NCI-H1930 (cell line): ENCODE results near the gene LILRB3.
A peak's percentile ranks its signal among the peaks of the same experiment; 100 is the strongest.
"Not testable (repeated sequence)": the region's sequence is repeated elsewhere in the genome, so short reads cannot be mapped to it uniquely, and the experiment has no call there.

Experiments
- DNase-seq, 2 experiments: peaks; one replicate each; lab custom pipeline; 2025; lab: John Stamatoyannopoulos, UW

The LILRB3 gene

GRCh38 chr19:54189735-54190502, 32.9 kb downstream of the LILRB3 start:
- peak; percentile 100 for DNase-seq

GRCh38 chr19:54189145-54189734, 33.6 kb downstream of the LILRB3 start, which contains the start of gene MBOAT7:
Gene MBOAT7, minus strand, starts transcription at chr19:54189580. Its CDS starts 1,072 bp downstream, at chr19:54188508.
- DNase-seq: peak; percentile 88 to 90

DNA sequence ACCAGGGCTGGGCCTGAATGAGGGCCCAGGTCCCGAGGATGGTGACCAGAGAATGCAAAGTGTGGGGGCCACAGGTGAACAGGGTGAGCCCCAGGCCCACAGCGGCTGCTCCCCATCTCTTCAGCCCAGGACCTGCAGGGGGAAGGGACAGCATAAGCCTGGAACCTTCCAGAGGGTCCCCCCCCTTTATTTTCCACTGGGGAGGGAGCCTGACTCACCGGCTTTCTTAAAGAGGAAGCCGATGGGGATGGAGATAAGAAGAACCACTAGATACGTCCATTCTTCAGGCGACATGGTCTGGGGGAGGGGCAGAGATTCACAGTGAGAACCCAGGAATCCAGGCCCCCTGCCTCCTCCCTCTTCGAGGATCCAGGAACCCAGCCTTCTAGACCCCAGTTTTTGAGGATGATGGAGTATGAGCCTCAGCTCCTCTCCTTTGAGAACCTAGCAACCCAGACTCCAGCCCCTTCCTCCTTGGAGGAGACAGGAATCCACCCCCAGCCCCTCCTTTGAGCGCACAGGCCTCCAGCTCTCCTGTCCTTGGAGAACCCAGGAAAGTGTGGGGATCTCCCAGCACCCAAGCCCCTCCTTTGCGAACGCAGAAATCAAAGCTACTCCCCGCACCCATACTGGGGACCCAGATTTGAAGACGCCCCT, 34.5 kb downstream of the LILRB3 start:
- no peak for DNase-seq

DNA sequence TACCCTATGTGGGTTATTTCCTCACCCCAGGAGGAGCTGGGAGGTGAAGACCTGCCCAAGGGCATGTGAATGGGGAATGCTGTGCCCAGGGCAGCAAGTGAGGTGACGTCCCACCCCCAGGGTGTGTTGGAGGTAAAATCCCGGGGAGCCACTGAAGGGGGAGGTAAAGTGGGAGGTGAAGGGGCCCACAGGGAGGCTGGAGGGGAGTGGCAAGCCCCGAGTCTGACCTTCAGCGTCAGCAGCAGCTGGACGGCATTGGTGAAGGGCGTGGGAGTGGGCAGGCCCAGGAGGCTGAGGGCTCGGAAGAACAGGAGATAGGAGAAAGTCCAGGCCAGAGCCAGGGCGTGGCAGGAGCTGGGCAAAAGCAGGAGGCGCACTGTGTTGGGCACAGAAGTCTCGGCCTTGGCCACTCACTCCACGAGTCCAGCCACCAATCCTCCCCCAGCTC, 35.8 kb downstream of the LILRB3 start:
- DNase-seq: no peak

DNA sequence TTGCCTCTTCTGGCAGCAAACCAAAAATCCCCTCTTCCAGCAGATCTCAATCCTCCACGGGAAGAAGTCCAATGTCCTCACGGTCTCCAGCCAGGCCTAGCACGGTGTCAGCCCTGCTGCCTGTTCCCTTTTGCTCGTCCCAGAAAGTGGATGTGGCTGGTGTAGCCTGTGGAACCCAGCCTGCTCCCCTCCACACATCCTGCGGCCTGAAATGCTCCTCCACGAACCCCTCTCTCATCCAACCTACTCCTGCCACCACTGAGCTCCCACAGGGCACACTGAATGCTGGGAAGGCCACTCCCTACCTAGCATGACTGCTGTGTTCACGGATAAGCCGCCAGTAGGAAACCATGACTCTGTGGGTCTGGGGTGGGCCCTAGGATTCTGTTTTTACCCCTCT, 36.5 kb downstream of the LILRB3 start:
- no peak for DNase-seq

- DNase-seq: no peak
These were observed 39.4 kb downstream of the LILRB3 start for GRCh38 chr19:54183431-54183830.

DNA sequence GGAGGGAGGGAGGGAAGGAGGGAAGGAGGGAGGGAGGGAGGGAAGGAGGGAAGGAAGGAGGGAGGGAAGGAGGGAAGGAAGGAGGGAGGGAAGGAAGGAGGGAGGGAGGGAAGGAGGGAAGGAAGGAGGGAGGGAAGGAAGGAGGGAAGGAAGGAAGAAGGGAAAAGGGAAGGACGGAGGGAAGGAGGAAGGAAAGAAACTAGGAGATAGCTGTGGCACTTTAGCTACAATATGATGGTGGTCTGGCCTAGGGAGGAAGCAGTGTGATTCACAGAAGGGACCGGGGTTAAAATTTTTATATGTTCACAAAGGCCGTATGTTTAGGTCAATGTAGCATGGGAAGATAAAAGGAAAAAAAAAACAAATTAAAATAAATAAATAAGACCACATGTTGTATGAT, 40.9 kb downstream of the LILRB3 start:
- not testable (repeated sequence) for DNase-seq

GRCh38 chr19:54180691-54181091, 42.1 kb downstream of the LILRB3 start:
- no peak for DNase-seq

DNA sequence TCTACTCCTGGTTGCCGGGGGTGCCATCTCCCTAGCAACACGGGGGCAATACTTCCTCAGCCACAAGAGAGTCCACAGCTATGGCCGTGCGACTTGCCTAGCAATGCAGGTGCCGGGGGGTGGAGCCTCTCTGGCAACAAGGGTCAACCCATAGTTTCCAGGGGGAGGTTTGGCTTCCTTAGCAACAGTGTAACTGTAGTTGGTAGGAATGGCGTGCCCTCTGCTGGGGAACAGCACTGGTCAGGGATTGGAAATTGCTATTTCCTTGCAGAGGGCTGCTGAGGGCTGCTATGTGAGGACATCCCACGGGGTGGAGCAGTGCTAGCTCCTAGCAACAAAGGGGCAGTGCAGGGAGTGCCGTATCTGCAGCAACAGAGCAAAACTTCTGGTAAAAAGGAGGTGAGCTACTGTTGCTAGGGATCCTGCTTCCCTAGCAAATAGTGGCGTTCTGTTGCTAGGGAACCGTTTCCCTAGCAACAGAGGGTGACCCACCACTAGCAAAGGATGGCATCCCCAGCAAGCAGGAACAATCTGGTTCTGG, 42.8 kb downstream of the LILRB3 start:
- peak; percentile 54 to 71 for DNase-seq

GRCh38 chr19:54179262-54179852, 43.5 kb downstream of the LILRB3 start:
- no peak for DNase-seq

GRCh38 chr19:54178581-54179261, 44.1 kb downstream of the LILRB3 start:
- DNase-seq: peak; percentile 33 to 58

DNA sequence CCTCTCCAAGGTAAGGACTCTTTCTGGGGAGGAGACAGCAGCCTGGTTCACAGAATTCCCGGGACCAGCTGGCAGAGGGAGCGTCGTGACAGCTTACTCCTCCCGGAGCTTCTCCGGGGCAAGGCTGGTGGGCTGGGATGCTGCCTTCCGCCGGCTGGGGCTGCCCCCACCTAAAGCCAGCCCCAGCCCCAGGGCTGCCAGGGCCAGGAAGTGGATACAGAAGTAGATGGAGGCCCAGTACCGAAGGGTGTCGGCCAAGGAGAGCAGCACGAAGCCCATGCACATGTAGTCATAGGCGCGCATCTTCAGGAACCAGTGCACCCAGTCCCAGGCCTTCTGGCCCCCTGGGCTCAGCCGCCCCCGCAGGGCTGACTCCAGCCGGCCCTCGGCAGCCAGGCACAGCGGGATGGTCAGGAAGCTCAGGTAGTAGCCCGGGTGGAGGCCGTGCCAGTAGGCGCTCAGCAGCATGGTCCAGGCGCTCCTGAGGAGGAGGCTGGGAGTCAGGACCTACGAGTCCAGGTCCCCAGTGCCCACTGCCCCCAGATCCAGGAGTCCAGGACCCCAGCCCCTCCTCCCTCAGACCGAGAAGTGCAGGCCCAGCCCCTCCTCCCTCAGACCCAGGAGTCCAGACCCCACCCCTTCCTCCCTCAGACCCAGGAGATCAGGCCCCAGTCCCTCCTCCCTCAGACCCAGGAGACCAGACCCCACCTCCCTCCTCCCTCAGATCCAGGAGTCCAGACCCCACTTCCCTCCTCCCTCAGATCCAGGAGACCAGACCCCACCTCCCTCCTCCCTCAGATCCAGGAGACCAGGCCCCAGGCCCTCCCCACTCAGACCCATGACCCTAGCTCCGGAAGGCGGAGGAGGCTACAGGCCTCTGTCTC, 48.6 kb downstream of the LILRB3 start:
- DNase-seq: no peak

DNA sequence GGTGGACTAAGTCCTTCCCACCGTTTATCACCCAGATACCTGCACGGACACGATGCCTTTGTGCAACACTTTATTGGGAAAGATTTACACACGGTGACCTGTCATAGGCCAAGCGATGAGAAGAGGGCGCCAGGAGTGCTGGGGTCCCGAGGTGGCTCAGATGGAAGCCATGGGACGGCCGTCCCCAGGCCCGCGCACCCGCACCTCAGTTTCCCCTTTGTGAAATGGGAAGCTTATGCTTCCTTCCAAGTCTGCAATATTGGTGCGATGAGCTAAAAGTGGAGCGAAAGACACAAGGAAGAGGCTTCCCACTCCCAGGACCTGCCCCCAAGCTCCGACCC, 49.5 kb downstream of the LILRB3 start:
- no peak for DNase-seq

- peak; percentile 41 to 58 for DNase-seq
These were observed 50.1 kb downstream of the LILRB3 start, which contains the start of gene TMC4 for GRCh38 chr19:54172471-54173358. Gene TMC4, minus strand, starts transcription at chr19:54173160. Its CDS starts 43 bp downstream, at chr19:54173117.

DNA sequence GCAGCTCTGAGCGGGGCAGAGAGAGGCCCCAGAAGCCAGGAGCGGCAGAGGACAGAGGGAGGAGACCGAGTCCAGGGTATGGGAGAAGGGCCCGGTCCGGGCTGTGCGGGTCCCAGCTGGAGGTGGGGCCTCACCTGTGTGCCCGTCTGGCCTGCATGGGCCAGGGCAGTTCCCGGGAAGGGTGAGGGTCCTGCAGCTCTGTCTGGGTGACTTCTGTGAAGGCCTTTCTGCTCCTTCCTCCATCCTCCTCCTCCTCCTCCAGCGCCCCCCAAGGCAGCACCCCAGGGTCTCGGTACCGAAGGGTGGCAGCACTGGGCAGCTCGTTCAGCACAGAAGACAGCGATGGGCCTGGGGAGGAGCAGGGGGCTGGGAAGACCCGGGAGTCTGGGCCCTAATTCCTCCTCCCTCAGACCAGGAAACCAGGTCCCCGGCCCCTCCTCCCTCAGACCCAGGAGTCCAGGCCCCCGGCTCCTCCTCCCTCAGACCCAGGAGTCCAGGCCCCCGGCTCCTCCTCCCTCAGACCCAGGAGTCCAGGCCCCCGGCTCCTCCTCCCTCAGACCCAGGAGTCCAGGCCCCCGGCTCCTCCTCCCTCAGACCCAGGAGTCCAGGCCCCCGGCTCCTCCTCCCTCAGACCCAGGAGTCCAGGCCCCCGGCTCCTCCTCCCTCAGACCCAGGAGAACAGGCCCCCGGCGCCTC, 50.9 kb downstream of the LILRB3 start:
- not testable (repeated sequence) for DNase-seq

- DNase-seq: no peak
These were observed 53.6 kb downstream of the LILRB3 start for GRCh38 chr19:54169149-54169740.

- peak; percentile 85 to 88 for DNase-seq
These were observed 54.5 kb downstream of the LILRB3 start for GRCh38 chr19:54168174-54168917.
